HFFc6 (cell line): ENCODE results near the gene ZNF331. TPM values are rescaled to one million over a fixed set of nuclear protein-coding genes. Genes with fewer than 3 reads are reported as not detected.

Experiments used
- DNase-seq: peaks from one replicate; pipeline ENCODE4 v3.0.0-alpha.2; 2018
- H3K27ac Mint-ChIP-seq: 2 replicates; pipeline ENCODE4 v1.8.0; 2020; ENCODE audit warnings: mild to moderate bottlenecking, mixed read lengths
- H3K27me3 Mint-ChIP-seq: 2 replicates; pipeline ENCODE4 v1.8.0; 2021; ENCODE audit warnings: mild to moderate bottlenecking, moderate library complexity, mixed read lengths; ENCODE audit not compliant: insufficient read depth
- H3K36me3 Mint-ChIP-seq: 2 replicates; pipeline ENCODE4 v1.8.0; 2021; ENCODE audit warnings: low read depth, mixed read lengths
- H3K4me1 Mint-ChIP-seq: 2 replicates; pipeline ENCODE4 v1.8.0; 2020; ENCODE audit warnings: low read depth, mixed read lengths
- H3K4me3 Mint-ChIP-seq: 2 replicates; pipeline ENCODE4 v1.8.0; 2020; ENCODE audit warnings: mild to moderate bottlenecking, moderate library complexity, mixed read lengths
- H3K9me3 Mint-ChIP-seq: 2 replicates; pipeline ENCODE4 v1.8.0; 2020; ENCODE audit warnings: mild to moderate bottlenecking, mixed read lengths
- total RNA-seq, 6 experiments: library from RNA; stranded (reverse); fragmentation: NEBNext Ultra II Directional; extraction: Animal tissue kit (Norgen Biotek cat#: 25700); gene quantifications; 2 replicates in 1 of 6; 3 replicates in 5 of 6; pipeline ENCODE4 v1.2.3, GENCODE V29; 2021
- TF ChIP-seq, protein P1 (sequence below): fragments of 200-600 bp; sonication (generic); IDR thresholded peaks from 2 replicates; pipeline ENCODE4 v1.5.0; 2021; ENCODE audit warnings: antibody characterized with exemption, mild to moderate bottlenecking

ZNF331 gene
- total RNA-seq, 6 experiments from 2014 or later: 9.8 to 13.0 (median 11.3) TPM

DNA sequence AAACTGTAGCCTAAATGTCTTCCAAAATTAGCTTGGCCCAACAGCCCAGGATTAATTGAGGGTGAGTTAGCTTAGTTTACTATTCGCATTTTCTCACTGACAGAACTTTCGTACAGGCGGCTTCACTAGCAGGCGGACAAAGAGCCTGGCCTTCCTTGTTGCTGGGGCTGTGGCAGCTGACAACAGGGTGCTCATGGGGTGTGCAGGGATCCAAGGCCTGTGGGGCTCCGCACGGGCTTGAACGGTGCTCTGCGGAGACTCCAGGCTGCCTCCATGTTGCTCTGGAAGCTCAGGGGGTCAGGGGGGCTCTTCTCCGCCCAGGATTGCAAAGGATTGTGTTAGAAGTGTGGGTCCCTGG is 57.5 kb downstream of the ZNF331 start:
- Mint-ChIP-seq H3K4me1 (no peaks in the 10 kb centered on the region), H3K9me3 (peaks cover 29% of the 10 kb centered on the region), H3K4me3 (no peak overlapping the region), H3K36me3 (0 out of 2 replicates have a peak, but pooled peaks cover 3% of the 10 kb centered on the region), H3K27me3 (no peaks in the 10 kb centered on the region; the same call in 1 of the 2 replicates), H3K27ac (no peak overlapping the region)
- DNase-seq: no peak
- TF ChIP-seq, protein P1, sequence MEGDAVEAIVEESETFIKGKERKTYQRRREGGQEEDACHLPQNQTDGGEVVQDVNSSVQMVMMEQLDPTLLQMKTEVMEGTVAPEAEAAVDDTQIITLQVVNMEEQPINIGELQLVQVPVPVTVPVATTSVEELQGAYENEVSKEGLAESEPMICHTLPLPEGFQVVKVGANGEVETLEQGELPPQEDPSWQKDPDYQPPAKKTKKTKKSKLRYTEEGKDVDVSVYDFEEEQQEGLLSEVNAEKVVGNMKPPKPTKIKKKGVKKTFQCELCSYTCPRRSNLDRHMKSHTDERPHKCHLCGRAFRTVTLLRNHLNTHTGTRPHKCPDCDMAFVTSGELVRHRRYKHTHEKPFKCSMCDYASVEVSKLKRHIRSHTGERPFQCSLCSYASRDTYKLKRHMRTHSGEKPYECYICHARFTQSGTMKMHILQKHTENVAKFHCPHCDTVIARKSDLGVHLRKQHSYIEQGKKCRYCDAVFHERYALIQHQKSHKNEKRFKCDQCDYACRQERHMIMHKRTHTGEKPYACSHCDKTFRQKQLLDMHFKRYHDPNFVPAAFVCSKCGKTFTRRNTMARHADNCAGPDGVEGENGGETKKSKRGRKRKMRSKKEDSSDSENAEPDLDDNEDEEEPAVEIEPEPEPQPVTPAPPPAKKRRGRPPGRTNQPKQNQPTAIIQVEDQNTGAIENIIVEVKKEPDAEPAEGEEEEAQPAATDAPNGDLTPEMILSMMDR: no peak

- DNase-seq: no peak
- TF ChIP-seq, protein P1: no peak
- no peaks in the 10 kb centered on the region; the same call in 1 of the 2 replicates for H3K27me3 Mint-ChIP-seq
- no peak overlapping the region for H3K4me3 Mint-ChIP-seq
- no peaks in the 10 kb centered on the region for H3K4me1 Mint-ChIP-seq
- peaks cover 29% of the 10 kb centered on the region for H3K9me3 Mint-ChIP-seq
- 0 out of 2 replicates have a peak, but pooled peaks cover 3% of the 10 kb centered on the region for H3K36me3 Mint-ChIP-seq
- no peak overlapping the region for H3K27ac Mint-ChIP-seq
Measured at GRCh38 chr19:53596056-53596455, 58.1 kb downstream of the ZNF331 start.

GRCh38 chr19:53597023-53597422 is 59.1 kb downstream of the ZNF331 start:
- no peaks in the 10 kb centered on the region for H3K4me1 Mint-ChIP-seq
- no peaks in the 10 kb centered on the region; the same call in 1 of the 2 replicates for H3K27me3 Mint-ChIP-seq
- H3K9me3 Mint-ChIP-seq: peaks cover 31% of the 10 kb centered on the region
- peaks cover 3% of the 10 kb centered on the region; the same call in 1 of the 2 replicates for H3K36me3 Mint-ChIP-seq
- H3K4me3 Mint-ChIP-seq: no peak overlapping the region
- H3K27ac Mint-ChIP-seq: no peak overlapping the region
- TF ChIP-seq, protein P1: no peak
- no peak for DNase-seq

- Mint-ChIP-seq H3K27ac (no peak overlapping the region), H3K4me3 (no peak overlapping the region), H3K36me3 (peaks cover 3% of the 10 kb centered on the region; the same call in 1 of the 2 replicates), H3K27me3 (no peaks in the 10 kb centered on the region; the same call in 1 of the 2 replicates), H3K4me1 (no peaks in the 10 kb centered on the region), H3K9me3 (peaks cover 37% of the 10 kb centered on the region)
- TF ChIP-seq, protein P1: no peak
- DNase-seq: no peak
Measured at GRCh38 chr19:53598361-53598760, 60.4 kb downstream of the ZNF331 start.

- TF ChIP-seq, protein P1: no peak
- Mint-ChIP-seq H3K9me3 (peaks cover 41% of the 10 kb centered on the region), H3K27me3 (no peaks in the 10 kb centered on the region; the same call in none of the 2 replicates), H3K4me3 (no peak overlapping the region), H3K4me1 (no peaks in the 10 kb centered on the region), H3K36me3 (peaks cover 3% of the 10 kb centered on the region; the same call in 1 of the 2 replicates), H3K27ac (no peak overlapping the region)
- no peak for DNase-seq
Measured at GRCh38 chr19:53600217-53600616, 62.3 kb downstream of the ZNF331 start.
